ENCODE measurements around the gene CACNA2D1. TPM values are rescaled to one million over a fixed set of nuclear protein-coding genes. Genes with fewer than 3 reads are reported as not detected.

CACNA2D1 gene
- total RNA-seq, 1 donor, result 0.10 TPM

DNA sequence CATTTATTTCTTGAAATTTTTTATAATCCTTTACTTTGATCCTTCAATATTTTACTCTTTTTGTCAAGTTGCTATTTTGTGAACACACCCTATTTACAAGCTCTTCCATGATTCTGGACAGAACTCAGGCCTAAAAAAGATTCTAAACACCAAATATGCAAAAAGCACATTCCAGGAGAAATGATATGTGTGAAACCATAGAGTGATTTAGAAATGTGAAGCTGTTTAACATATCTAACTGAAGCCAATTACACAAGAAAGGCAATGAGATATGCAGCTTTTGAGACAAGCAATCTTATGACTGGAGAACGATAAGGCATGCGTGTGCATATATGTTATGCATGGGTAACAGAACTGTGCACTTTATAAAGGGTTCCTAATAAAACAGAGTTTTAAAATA is 243.0 kb downstream of the CACNA2D1 start:
- no peaks in the 10 kb centered on the region for H3K4me1 ChIP-seq (ENCODE audit: insufficient read depth, low read length)
- no peak overlapping the region for H3K4me3 ChIP-seq (ENCODE audit: low read length)
- no peaks in the 10 kb centered on the region for H3K27me3 ChIP-seq (ENCODE audit: insufficient read depth, low read length)
- no peaks in the 10 kb centered on the region for H3K9me3 ChIP-seq (ENCODE audit: low read depth, low read length)

DNA sequence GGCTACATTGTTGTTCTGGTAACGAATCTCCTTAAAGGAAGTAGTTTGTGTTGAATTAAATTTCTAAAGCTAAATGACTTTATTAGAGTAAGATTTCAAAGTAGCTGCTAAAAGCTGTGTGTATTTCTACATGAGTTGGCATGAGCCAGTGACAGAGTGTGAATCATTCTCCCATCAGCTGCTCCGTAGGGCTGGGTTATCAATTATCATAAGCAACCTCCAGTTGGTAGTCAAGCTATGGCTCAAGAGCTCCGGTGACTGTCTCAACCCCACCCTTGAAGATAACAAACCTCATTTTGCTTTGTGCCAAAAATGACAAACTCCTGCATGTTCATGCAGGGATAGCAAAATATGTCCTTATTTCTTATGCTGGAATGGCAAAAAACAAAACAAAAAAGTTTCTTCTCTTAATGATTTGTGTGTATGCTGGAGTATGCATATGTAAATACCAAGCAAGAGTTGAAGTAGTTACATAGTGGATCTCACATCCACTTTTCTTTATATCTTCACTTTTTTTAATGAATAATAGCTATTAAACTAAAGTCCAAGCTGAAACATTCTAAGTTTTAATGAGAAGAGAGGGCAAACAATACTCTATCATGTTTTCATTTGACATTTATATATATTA is 249.4 kb downstream of the CACNA2D1 start:
- H3K9me3 ChIP-seq (ENCODE audit: low read depth, low read length), result no peaks in the 10 kb centered on the region
- no peaks in the 10 kb centered on the region for H3K4me1 ChIP-seq (ENCODE audit: insufficient read depth, low read length)
- H3K27me3 ChIP-seq (ENCODE audit: insufficient read depth, low read length), result no peaks in the 10 kb centered on the region
- no peak overlapping the region for H3K4me3 ChIP-seq (ENCODE audit: low read length)

DNA sequence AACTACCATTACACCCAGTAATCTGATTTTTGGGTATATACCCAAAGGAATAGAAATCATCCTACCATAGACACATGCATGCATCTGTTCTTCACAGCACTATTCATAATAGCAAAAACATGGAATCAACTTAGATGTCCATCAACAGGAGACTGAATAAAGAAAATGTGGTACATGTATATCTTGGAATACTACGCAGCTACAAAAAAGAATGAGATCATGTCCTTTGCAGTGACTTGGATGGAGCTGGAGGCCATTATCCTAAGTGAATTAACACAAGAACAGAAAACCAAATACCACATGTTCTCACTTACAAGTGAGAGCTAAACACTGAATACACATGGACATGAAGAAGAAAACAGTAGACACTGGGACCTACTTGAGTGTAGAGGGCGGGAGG is 254.9 kb downstream of the CACNA2D1 start:
- Histone ChIP-seq H3K4me3 (ENCODE audit: low read length) (no peak overlapping the region), H3K27me3 (ENCODE audit: insufficient read depth, low read length) (no peaks in the 10 kb centered on the region), H3K4me1 (ENCODE audit: insufficient read depth, low read length) (no peaks in the 10 kb centered on the region), H3K9me3 (ENCODE audit: low read depth, low read length) (no peaks in the 10 kb centered on the region)

DNA sequence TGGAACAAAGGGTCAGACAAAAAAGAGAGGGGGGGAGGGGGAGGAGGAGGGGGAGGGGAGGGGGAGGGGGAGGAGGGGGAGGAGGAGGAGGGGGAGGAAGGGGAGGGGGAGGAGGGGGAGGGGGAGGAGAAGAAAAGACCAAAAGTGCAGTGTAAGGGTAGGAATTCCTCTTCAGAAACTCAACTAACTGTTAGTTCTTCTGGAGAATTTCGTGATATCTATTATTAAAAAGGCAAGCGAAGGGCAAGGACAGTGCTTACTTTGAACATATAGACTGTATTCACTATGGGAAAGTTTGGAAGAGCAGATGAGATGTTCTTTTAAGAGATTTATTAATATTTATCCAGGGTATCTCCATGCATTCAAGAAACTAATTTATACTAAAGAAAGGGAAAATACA is 258.1 kb downstream of the CACNA2D1 start:
- no peaks in the 10 kb centered on the region for H3K4me1 ChIP-seq (ENCODE audit: insufficient read depth, low read length)
- no peaks in the 10 kb centered on the region for H3K27me3 ChIP-seq (ENCODE audit: insufficient read depth, low read length)
- H3K9me3 ChIP-seq (ENCODE audit: low read depth, low read length), result no peaks in the 10 kb centered on the region
- H3K4me3 ChIP-seq (ENCODE audit: low read length), result no peak overlapping the region

DNA sequence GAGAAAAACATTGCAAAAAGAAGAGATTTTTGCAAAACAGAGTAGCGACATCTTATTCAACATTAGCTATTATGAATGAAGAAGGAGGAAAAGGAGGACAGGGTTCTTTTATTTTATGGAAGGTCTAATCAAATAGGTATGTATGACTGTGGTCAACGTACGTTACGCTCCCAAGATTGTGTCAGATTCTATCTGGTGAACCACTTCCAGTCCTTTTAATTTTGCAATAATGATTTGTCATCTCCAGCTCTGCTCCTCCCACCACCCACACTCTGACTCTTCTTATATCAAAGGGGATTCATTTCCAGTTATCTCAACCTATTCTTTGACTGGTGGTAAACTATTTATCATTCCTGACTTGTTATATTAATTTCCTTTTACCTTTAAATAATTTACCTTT is 259.9 kb downstream of the CACNA2D1 start:
- H3K9me3 ChIP-seq (ENCODE audit: low read depth, low read length), result no peaks in the 10 kb centered on the region
- no peak overlapping the region for H3K4me3 ChIP-seq (ENCODE audit: low read length)
- no peaks in the 10 kb centered on the region for H3K27me3 ChIP-seq (ENCODE audit: insufficient read depth, low read length)
- H3K4me1 ChIP-seq (ENCODE audit: insufficient read depth, low read length), result no peaks in the 10 kb centered on the region

DNA sequence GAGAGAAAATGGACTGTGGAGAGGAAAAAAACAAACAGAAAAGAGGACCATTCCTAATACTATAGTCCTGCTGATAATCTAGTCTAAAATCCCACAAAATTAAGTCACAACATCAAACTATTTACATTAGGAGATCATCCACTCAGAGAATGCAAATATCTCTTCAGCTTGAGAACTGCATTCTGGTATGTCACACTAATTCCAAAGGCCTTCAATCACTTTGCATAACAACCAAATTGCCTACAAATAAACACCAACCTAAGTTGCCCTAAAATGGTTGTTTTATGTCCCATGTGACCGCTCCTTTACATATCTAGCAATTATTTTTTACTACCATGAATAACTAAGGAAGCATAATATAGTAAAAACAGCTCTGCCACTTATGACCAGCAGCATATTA is 264.3 kb downstream of the CACNA2D1 start:
- no peaks in the 10 kb centered on the region for H3K27me3 ChIP-seq (ENCODE audit: insufficient read depth, low read length)
- H3K4me3 ChIP-seq (ENCODE audit: low read length), result no peak overlapping the region
- no peaks in the 10 kb centered on the region for H3K4me1 ChIP-seq (ENCODE audit: insufficient read depth, low read length)
- H3K9me3 ChIP-seq (ENCODE audit: low read depth, low read length), result no peaks in the 10 kb centered on the region

DNA sequence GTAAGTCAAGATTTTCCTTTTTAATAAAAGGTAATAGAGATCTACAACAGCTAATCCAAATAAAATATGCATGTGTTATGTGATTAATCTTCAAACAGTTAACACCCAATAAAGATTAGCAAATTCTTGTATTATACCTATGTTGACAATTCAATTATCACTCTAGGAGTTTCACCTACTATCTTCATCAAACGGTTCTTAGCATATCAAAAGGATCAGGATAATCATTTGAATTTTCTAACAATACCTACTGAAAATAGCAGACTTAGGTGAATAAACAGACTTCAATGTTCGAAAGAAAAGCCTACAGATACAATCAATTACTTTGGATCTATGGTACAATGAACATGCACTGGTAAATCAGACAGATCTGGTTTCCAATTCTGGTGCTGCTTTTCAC is 268.3 kb downstream of the CACNA2D1 start:
- H3K9me3 ChIP-seq (ENCODE audit: low read depth, low read length), result no peaks in the 10 kb centered on the region
- no peaks in the 10 kb centered on the region for H3K4me1 ChIP-seq (ENCODE audit: insufficient read depth, low read length)
- no peak overlapping the region for H3K4me3 ChIP-seq (ENCODE audit: low read length)
- no peaks in the 10 kb centered on the region for H3K27me3 ChIP-seq (ENCODE audit: insufficient read depth, low read length)

- Histone ChIP-seq H3K4me1 (ENCODE audit: insufficient read depth, low read length) (no peaks in the 10 kb centered on the region), H3K27me3 (ENCODE audit: insufficient read depth, low read length) (no peaks in the 10 kb centered on the region), H3K4me3 (ENCODE audit: low read length) (no peak overlapping the region), H3K9me3 (ENCODE audit: low read depth, low read length) (no peaks in the 10 kb centered on the region)
Observed at GRCh38 chr7:82173400-82174021, 270.1 kb downstream of the CACNA2D1 start.

GRCh38 chr7:82172881-82173280 is 270.7 kb downstream of the CACNA2D1 start:
- Histone ChIP-seq H3K4me1 (ENCODE audit: insufficient read depth, low read length) (no peaks in the 10 kb centered on the region), H3K4me3 (ENCODE audit: low read length) (no peak overlapping the region), H3K9me3 (ENCODE audit: low read depth, low read length) (no peaks in the 10 kb centered on the region), H3K27me3 (ENCODE audit: insufficient read depth, low read length) (no peaks in the 10 kb centered on the region)

DNA sequence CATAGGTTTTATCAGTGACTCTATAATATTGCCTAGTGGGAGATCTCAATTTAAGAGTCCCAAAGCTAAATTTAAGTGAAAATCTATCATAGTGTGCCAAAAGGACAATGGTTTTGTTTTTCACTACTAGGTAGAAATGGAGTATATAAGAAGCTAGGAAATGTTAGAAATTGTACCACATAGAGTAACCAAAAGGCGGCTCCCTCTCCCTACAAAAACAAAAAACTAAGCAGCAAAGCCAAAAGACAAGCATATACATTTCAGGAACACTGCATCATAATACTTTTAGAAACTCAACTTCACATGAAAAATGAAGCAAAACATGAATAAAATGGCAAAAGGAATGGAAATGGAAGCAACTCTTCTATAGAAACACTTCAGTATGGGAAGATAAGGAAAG is 271.6 kb downstream of the CACNA2D1 start:
- Histone ChIP-seq H3K4me3 (ENCODE audit: low read length) (no peak overlapping the region), H3K4me1 (ENCODE audit: insufficient read depth, low read length) (no peaks in the 10 kb centered on the region), H3K27me3 (ENCODE audit: insufficient read depth, low read length) (no peaks in the 10 kb centered on the region), H3K9me3 (ENCODE audit: low read depth, low read length) (no peaks in the 10 kb centered on the region)

DNA sequence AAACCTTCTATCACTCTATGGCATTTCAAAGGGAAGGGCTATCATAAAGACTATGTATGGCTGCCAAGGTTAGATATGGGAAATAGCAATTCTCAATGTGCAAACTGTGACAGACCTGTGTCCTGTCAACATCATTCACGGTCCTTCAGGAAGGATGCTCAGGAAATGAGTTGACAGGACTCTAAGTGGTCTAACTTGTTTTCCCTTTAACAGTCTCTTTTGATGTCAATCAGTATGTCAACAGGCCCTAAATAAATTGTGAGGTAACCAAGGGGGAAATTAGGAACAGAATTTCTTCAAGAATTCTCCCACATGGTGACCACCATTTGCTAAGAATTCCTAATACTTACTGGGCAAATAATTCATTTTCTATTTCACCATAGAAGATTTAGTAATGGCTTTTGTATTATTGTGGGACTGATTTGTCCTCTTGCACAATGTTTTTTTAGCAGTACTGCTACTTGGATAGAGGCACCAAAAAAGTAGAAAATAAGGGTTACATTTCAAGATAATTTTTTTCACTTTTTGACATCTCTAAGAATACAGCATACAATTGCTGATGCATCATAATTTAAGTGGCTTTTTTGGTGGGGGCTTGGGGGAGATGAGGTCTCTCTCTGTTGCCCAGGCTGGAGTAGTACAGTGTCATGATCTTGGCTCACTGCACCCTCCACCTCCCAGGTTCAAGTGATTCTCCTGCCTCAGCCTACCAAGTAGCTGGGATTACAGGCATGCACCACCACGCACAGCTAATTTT is 275.8 kb downstream of the CACNA2D1 start:
- H3K9me3 ChIP-seq (ENCODE audit: low read depth, low read length), result no peaks in the 10 kb centered on the region
- no peak overlapping the region for H3K4me3 ChIP-seq (ENCODE audit: low read length)
- H3K4me1 ChIP-seq (ENCODE audit: insufficient read depth, low read length), result no peaks in the 10 kb centered on the region
- no peaks in the 10 kb centered on the region for H3K27me3 ChIP-seq (ENCODE audit: insufficient read depth, low read length)

DNA sequence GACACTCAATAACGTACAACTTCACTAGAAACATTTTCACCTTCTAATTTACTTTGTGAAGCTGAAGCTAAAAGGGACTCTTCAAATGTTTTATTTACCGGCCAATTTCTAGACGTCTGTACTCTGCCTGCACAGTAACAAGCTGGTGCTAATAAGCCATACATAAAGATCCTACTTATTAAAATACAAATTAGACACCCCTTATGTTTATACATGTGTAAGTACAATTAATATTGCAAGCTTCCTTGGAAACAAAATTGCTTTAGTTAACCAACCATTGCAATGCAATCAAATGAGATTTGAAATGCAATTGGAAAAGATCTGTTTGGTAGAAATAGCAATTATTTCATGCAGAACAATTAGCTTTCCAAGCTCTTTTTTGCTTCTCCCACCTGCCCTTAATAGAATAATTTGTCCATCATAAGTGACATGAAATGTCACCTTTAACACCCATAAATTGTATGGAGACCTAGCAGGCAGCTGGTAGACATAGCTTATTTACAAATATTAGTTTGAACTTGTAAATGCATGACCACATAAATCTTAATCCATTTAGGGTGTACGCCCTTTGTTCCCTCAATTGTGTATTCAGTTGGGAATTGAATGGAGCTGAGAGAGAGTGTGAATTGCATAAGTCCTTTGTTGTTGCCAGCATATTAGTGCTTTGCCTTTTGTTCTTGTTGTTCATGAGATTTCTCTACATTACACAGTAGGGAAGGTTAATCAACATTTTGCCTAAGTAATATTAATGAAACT is 277.1 kb downstream of the CACNA2D1 start:
- no peaks in the 10 kb centered on the region for H3K27me3 ChIP-seq (ENCODE audit: insufficient read depth, low read length)
- no peak overlapping the region for H3K4me3 ChIP-seq (ENCODE audit: low read length)

DNA sequence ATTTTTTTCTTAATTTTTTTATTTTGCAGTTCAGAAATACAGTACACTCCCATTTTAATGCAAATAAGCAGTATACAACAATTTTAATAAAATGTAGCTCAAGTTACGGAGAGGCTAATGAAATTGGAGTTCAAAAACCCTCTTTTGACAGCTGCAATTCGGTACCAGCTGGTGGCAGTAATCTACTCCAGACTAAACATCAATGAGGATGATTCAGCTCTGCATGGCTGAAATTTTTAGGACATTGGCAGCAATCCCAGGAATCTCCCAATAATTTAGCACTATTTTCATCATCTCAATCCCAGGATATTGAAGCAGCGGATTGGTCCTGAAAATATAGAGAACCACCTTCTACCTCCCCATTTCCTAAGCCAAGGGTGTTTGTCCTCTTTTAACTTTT is 278.8 kb downstream of the CACNA2D1 start:
- Histone ChIP-seq H3K27me3 (ENCODE audit: insufficient read depth, low read length) (no peaks in the 10 kb centered on the region), H3K9me3 (ENCODE audit: low read depth, low read length) (peaks cover 5% of the 10 kb centered on the region)

More for the DNA sequence above, 277.1 kb downstream of the CACNA2D1 start:
- no peaks in the 10 kb centered on the region for H3K4me1 ChIP-seq (ENCODE audit: insufficient read depth, low read length)
- H3K9me3 ChIP-seq (ENCODE audit: low read depth, low read length), result peaks cover 4% of the 10 kb centered on the region

GRCh38 chr7:82164410-82164809 is 279.2 kb downstream of the CACNA2D1 start:
- Histone ChIP-seq H3K9me3 (ENCODE audit: low read depth, low read length) (peaks cover 5% of the 10 kb centered on the region), H3K27me3 (ENCODE audit: insufficient read depth, low read length) (no peaks in the 10 kb centered on the region)

More for the DNA sequence above, 278.8 kb downstream of the CACNA2D1 start:
- no peak overlapping the region for H3K4me3 ChIP-seq (ENCODE audit: low read length)
- no peaks in the 10 kb centered on the region for H3K4me1 ChIP-seq (ENCODE audit: insufficient read depth, low read length)

DNA sequence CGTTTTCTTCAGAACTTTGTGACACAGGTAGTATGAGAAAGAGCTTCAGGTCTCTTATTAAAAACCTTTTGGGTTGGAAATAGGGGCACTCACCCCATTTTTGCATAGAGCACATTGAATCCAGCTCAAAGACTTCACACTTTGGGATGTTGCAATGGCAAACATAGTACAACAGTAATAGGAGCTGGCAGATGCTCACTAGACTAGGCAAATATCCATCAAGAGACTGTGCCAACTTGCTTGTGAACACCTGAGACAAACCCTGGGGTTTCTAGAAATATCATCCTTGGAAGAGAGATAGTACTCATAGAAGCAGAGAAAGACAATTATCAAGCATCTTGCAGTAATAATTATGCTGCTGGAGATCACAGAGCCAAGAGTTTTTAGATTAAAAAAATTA is 280.0 kb downstream of the CACNA2D1 start:
- Histone ChIP-seq H3K9me3 (ENCODE audit: low read depth, low read length) (peaks cover 5% of the 10 kb centered on the region), H3K4me3 (ENCODE audit: low read length) (no peak overlapping the region), H3K27me3 (ENCODE audit: insufficient read depth, low read length) (no peaks in the 10 kb centered on the region), H3K4me1 (ENCODE audit: insufficient read depth, low read length) (no peaks in the 10 kb centered on the region)

More at GRCh38 chr7:82164410-82164809, 279.2 kb downstream of the CACNA2D1 start:
- H3K4me3 ChIP-seq (ENCODE audit: low read length), result no peak overlapping the region
- H3K4me1 ChIP-seq (ENCODE audit: insufficient read depth, low read length), result no peaks in the 10 kb centered on the region
